SK-N-MC (cell line): ENCODE data around the gene HP.
"Not testable (repeated sequence)": the region's sequence is repeated elsewhere in the genome, so short reads cannot be mapped to it uniquely, and the experiment has no call there.

Experiments
- DNase-seq: peaks from one replicate; pipeline ENCODE4 v3.0.0-alpha.2; 2011; ENCODE audit warnings: low read depth, low spot score
- H3K27ac ChIP-seq: fragments of 200-600 bp; sonication (generic); 2 replicates; pipeline ENCODE4 v1.5.1; 2016; ENCODE audit warnings: mixed run types
- H3K36me3 ChIP-seq: fragments of 200-600 bp; sonication (generic); 2 replicates; pipeline ENCODE4 v1.6.1; 2017; ENCODE audit warnings: antibody characterized with exemption, low read length, mixed read lengths; ENCODE audit not compliant: insufficient read depth
- H3K4me3 ChIP-seq: fragments of 200-600 bp; sonication (generic); 2 replicates; pipeline ENCODE4 v1.5.1; 2016
- H3K9ac ChIP-seq: fragments of 200-600 bp; sonication (generic); 2 replicates; pipeline ENCODE4 v1.8.0; 2017; ENCODE audit warnings: mixed run types, mixed read lengths; ENCODE audit not compliant: insufficient read length
- H3K9me3 ChIP-seq: fragments of 200-600 bp; sonication (generic); 2 replicates; pipeline ENCODE4 v1.6.1; 2017; ENCODE audit warnings: low read depth, mild to moderate bottlenecking, antibody characterized with exemption, low read length, moderate library complexity, mixed read lengths
- EZH2 ChIP-seq: fragments of 200-600 bp; sonication (generic); IDR thresholded peaks from one replicate; pipeline ENCODE4 v1.6.1; 2017; ENCODE audit warnings: antibody characterized with exemption
- FOXP2 ChIP-seq: optimal IDR thresholded peaks from 2 replicates; pipeline ENCODE3; 2011; ENCODE audit warnings: mild to moderate bottlenecking, moderate library complexity; ENCODE audit not compliant: insufficient read depth; ENCODE audit errors: extremely low read length, control extremely low read depth
- POLR2AphosphoS5 ChIP-seq: IDR thresholded peaks from 2 replicates; pipeline ENCODE4 v1.6.1; 2012; ENCODE audit warnings: mild to moderate bottlenecking, low read depth, low read length, borderline replicate concordance

HP gene

GRCh38 chr16:72054254-72054847 is at the start of gene HP:
Gene HP, plus strand, starts transcription at chr16:72054505. Its CDS starts 148 bp downstream, at chr16:72054653.
- H3K36me3 ChIP-seq, H3K9me3 ChIP-seq, H3K4me3 ChIP-seq, DNase-seq, H3K27ac ChIP-seq, H3K9ac ChIP-seq: not testable (repeated sequence)

- H3K27ac ChIP-seq, DNase-seq, H3K9me3 ChIP-seq, H3K36me3 ChIP-seq: not testable (repeated sequence)
- peak overlapping the region; percentile 57 for H3K4me3 ChIP-seq
- H3K9ac ChIP-seq: peak overlapping the region; percentile 41
These were observed 46.3 kb upstream of the HP start for GRCh38 chr16:72008065-72008423.

DNA sequence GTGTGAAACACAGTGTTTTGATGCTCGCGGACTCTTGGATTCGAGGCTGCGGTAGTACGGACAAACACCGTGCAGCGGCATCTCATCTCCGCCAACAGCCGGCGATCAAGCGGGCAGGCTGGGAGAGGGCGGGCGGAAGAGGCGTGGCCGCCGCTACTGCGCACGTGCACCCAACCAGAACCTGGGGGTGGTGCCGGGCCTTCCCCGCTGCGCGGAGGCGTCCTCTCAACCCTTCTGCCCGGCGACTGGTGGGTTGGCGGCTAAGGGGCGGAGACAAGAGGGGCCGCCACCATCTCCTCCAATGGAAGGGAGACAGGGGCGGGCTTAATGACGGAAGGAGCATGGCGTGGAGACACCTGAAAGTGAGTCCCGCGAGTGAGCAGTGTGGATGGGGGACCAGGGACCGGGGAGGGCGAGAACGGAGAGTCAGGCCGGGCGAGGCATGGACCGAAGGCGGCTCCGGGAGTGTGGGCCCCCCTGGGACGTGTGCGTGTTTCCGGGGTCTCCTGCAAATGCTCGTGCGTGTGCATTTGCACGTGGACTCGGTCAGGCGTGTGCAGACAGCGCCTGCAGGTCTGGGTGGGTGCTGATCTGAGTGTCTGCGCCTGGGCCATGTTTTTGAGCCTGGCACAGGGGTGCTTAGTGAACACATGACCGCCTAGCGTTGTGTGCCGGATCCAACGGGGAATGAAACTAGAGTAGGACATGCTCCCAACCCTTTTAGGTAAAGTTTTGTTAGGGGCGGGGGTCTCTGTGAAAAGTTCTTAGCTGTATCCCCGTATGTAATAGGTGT is 45.7 kb upstream of the HP start, which contains the start of gene DHODH:
Gene DHODH (plus strand): TSS at position 321 of the 793 bp plus-strand sequence. CDS start 21 bp downstream, at position 342.
- TF ChIP-seq POLR2AphosphoS5 (peak; percentile 86), FOXP2 (no peak)
- peak; percentile 32 for DNase-seq
- no peaks in the 10 kb centered on the region for H3K9me3 ChIP-seq
- peak within 1 kb of the TSS; percentile 73 for H3K9ac ChIP-seq
- no peak within 1 kb of the TSS for H3K27ac ChIP-seq
- H3K4me3 ChIP-seq: peak within 1 kb of the TSS; percentile 86
- H3K36me3 ChIP-seq: no peaks in the 10 kb centered on the region

DNA sequence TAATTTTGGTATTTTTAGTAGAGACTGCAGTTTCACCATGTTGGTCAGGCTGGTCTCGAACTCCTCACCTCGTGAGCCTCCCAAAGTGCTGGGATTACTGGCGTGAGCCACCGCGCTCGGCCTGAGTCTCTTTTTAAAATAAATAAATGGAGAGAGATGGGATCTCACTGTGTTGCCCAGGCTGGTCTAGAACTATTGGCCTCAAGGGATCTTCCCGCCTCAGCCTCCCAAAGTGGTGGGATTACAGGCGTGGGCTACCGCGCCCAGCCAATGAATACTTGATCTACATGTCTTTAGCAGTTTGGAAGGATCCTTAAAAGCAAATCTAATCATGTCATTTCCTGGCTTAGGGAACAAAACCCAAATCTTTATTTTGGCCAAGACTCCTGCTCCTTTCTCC is 44.5 kb upstream of the HP start:
- DNase-seq: no peak
- H3K27ac ChIP-seq: no peak overlapping the region
- H3K9me3 ChIP-seq: no peaks in the 10 kb centered on the region
- TF ChIP-seq EZH2 (no peak), POLR2AphosphoS5 (no peak), FOXP2 (no peak)
- no peak overlapping the region for H3K9ac ChIP-seq
- no peak overlapping the region for H3K4me3 ChIP-seq
- H3K36me3 ChIP-seq: no peaks in the 10 kb centered on the region

DNA sequence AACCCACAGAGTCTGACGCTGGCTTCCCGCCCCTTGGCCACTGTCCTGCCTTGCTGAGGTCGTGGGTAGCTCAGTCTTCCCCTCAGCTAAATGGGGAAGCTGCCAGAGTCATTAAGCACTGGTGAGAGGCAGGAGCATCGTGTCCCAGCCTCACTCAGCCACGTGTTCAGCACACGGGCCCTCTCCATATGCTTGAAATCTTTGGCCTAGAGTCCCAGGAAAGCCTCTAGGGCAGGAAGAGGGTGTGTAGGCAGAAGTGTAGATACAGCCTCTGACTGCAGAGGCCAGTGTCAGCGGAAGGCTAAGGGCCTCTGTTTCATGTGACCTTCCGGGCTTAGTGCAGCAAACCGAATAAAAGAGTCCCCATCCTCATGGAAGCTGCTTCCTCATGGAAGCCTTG is 41.7 kb upstream of the HP start:
- Histone ChIP-seq H3K36me3 (no peaks in the 10 kb centered on the region), H3K9me3 (no peaks in the 10 kb centered on the region), H3K4me3 (no peak overlapping the region), H3K27ac (no peak overlapping the region), H3K9ac (no peak overlapping the region)
- no peak for DNase-seq
- TF ChIP-seq EZH2 (no peak), POLR2AphosphoS5 (no peak), FOXP2 (no peak)

DNA sequence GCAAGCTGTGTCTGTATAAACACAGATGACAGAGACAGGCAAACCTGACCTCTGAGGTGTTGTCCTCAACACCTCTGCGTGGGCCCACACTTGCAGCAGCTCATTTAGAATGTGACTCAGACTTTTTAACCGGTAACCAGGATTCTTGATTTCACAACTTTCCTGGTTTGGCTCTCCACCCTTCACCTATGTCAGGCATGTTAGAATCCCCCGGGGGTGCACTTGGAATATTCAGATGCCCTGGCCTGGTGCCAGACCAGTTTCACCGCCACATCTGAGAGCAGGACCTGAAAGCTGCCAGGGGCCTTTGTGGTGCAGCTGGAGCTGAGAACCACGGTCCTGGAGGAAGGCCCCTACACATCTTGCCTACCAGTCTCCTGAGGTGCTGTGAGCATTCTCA is 40.9 kb upstream of the HP start:
- no peak for DNase-seq
- no peak for TF ChIP-seq EZH2
- no peak for TF ChIP-seq FOXP2
- no peak for TF ChIP-seq POLR2AphosphoS5
- Histone ChIP-seq H3K9me3 (no peaks in the 10 kb centered on the region), H3K36me3 (no peaks in the 10 kb centered on the region), H3K4me3 (no peak overlapping the region), H3K9ac (no peak overlapping the region), H3K27ac (no peak overlapping the region)

DNA sequence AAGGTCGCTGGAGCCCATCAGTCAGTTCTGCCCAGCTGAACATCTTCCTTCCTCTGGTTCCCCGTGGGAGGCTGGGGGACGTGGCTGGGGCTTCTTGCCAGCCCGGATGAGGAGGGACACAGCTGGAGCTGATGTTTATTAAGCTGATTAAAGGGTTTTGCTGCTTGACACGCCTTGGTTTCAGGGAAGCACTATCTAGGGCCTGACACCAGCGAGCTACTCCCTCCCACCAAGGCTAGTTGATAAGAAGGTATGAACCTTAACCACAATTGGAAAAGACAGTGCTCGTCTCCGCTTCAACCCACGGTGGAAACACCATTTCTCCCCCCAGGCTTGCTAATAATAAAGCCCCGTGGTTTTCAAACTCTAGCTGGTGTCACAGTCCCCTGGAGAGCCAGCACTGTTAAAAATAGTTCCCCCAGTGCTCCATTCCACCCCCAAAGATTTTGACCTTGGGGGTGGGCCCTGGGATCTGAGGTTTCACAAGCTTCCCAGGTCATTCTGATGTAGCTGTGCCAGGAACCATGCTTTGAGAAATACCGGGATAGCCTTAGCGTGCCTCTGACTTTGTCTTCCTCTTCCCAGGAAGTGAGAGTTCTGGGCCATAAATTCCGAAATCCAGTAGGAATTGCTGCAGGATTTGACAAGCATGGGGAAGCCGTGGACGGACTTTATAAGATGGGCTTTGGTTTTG is 40.3 kb upstream of the HP start:
- DNase-seq: no peak
- TF ChIP-seq POLR2AphosphoS5 (no peak), FOXP2 (no peak), EZH2 (no peak)
- H3K4me3 ChIP-seq: no peak overlapping the region
- no peak overlapping the region for H3K27ac ChIP-seq
- no peak overlapping the region for H3K9ac ChIP-seq
- H3K36me3 ChIP-seq: no peaks in the 10 kb centered on the region
- no peaks in the 10 kb centered on the region for H3K9me3 ChIP-seq

GRCh38 chr16:72014675-72015074 is 39.6 kb upstream of the HP start:
- no peak overlapping the region for H3K27ac ChIP-seq
- no peak for TF ChIP-seq FOXP2
- TF ChIP-seq EZH2: no peak
- DNase-seq: no peak
- no peaks in the 10 kb centered on the region for H3K9me3 ChIP-seq
- H3K36me3 ChIP-seq: no peaks in the 10 kb centered on the region
- no peak overlapping the region for H3K9ac ChIP-seq
- H3K4me3 ChIP-seq: no peak overlapping the region
